Eye (tissue), 1 donor: ENCODE data around the gene LRP1.

Experiments
- DNase-seq: peaks from one replicate; pipeline ENCODE4 v3.0.0-alpha.2; 2015

Gene LRP1

DNA sequence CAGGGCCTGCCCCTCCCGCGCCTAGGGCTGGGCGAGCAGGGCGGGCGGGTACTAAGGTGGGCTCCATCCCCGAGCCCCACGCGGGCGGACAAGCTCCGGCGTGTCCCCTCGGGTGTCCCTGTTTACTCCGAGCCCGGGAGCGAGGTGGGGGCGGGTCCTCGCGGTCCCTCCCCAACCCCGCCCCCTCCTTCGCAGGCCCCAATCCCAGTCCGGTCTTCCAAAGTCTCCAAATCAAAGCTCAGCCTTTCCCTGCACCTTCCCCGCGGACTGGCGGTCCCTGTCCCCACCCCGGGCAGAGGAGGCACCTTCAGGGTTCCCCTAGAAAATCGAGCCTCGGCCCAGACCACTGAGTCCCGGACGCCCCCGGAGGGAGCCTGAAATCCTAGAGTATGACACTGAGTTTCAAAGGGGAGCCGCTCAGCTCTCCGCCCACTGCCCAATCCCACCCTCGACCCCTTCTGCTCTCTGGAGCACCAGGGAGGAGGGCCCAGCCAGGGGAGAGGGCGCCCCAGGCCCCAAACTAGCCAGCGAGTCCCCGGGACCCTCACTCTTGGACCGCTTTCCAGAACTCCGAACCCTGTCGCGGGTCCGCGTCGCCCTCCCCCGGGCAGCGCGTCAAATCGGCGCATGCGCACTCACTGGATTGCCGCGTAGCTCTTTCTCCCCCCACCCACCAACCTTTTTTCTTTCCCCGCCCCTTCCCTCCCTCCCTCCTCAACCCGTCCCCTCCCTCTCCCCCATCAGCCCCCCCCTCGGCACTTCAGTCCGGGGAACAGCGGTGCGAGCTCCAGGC is at the start of gene LRP1:
TSS of gene LRP1 (plus strand) at position 758 of the 793 bp plus-strand sequence. CDS start 482 bp downstream, outside the sequence.
- peak; percentile 95 for DNase-seq

DNA sequence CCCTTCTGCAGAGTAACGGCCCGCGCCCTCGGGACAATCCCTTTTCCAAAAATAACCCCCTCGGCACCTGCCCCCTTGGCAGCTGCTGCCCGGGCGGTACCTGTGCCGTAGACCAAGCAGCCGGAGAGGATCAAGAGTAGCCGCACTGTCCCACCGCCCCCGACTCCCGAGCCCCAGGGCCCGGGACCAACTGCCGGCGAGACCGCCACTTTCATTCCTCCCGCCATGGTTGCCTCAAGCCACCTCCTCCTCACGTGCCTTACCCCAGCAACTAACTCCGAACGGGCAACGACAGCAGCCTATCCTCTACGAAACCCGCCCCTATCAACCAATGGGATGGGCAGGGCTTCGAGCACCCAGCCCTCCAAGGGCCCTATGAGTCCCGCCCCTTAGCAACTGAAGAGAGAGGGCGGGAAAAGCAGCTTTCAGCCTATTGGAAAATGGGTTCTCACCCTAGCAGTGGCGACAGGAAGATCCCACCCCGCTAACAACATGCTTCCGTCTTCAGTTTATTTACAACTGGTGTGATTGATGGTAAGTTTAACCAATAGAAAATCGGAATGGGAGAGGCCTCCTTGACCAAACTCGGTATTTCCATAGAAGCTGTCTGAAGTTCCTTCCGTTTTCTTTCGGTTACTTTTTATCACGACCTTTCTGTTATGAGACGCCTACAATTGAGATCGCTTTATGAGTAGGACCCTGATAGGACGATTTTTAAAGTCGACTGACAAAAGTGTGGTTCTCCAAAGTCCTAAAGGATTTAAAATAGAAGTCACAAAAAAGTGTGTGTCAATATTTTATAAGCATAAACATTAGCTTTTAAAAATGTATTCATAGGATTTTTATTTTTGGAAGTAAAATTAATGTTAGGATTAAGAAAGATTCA is 49.5 kb upstream of the LRP1 start, which contains the start of gene NEMP1:
TSS of gene NEMP1 (minus strand) at position 273 of the 886 bp plus-strand sequence. CDS start at position 227, 46 bp downstream.
- DNase-seq, result peak; percentile 100

DNA sequence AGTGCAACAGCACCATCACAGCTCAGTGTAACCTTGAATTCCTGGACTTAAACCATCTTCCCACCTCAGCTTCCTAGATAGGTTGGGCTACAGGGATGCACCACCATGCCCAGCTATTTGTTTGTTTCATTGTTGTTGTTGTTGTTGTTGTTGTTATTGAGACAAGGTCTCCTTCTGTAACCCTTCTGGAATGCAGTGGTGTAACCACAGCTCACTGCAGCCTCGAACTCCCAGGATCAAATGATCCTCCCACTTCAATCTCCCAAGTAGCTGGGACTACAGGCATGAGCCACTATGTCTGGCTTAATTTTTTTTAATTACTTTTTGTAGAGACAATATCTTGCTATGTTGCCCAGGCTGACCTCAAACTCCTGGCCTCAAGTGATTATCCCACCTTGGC is 48.5 kb upstream of the LRP1 start:
- DNase-seq, result no peak

DNA sequence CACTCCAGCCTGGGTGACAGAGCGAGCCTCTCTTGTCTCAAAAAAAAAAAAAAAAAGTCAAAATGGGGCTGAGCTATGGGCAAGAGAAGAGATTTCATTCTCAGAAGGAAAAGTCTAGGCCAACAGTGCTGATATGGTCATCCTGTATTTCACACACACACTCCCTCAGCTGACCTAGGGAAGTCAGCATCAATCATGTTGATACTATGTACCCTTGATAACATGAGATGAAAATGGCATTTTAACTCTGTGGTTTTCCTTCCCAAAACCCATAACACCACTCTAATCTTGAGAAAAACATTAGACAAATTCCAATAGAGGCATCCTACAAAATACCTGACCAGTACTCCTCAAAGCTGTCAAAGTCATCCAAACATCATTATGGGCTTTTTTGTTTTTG is 47.4 kb upstream of the LRP1 start:
- DNase-seq, result no peak

DNA sequence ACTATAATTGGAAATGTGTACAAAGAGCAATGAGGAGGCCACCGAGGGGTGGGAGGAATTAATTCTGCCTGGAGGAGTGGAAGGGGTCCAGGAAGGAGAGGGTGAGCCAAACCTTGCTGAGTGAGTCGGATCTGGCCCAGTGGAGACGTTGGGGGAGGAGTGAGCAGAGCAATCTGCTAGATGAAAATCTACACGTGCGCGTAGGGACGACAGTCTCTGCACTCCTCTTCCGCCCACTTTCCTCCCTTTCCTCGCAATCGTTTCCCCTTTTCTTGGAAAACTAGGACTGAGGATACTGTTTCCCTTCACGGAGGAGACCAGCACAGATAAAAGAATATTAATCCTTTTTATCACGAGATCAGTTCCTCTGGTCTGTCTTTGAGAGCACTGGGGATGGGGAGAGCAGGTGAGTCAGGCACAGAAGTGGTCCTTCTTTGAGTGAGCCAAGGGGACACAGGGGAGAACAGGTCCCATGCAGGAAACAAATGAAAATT is 42.2 kb upstream of the LRP1 start:
- DNase-seq, result peak; percentile 81

DNA sequence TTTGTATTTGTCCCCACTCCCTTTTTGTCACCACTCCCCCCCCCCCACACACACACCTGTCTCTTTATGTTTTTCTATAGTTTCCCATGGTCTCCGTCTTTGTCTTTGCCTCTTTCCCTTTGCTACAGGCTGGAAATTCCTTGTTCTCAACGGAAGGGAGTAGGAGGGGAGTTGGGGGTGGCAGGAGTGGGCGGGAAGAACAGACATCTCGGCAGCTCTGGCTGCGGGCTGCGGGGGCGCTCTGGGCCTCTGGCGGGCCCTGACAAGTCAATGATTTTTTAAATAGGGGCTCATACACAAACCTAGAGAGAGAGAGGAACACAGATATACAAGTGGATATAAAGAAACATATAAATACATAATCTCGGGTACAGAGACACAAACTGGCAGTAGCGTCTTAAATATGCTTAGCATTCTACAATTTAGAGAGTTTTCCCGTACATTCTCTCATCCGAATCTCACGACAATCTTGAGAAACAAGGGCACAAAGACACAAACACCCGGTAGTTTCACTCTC is 41.7 kb upstream of the LRP1 start:
- DNase-seq, result peak; percentile 92

DNA sequence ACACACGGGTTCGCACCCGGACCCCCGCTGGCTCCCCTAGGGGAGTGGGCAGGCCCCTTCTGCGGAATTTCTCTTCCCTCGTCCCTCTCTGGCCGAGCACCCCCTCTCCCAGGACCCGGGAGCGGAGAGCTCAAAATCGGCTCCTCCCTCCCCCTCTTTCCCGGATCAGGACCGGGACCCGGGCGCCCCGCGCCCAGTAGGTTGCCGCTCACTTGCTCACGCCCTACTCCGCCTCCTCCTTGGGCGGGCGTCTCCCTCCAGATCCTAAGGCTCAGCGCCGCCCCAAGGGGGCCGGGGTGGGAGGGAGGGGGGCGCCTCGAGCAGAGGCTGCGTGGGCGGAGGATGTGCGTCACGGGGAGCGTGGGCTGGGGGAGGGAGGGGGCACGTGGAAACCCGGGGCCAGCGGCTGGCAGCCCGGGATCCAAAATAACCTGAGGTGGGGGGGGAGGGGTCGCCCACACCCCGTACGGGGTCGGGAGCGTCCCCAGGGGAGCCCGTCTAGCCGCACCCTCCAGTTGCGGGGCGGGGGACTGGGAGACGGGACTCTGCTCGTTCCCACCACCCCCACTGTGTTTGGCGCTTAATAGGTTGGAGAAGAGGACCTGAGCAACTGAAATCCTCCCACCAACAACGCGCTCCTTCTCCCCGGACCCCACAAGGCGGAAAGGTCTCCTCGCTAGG is 41.1 kb upstream of the LRP1 start:
- peak; percentile 87 for DNase-seq

DNA sequence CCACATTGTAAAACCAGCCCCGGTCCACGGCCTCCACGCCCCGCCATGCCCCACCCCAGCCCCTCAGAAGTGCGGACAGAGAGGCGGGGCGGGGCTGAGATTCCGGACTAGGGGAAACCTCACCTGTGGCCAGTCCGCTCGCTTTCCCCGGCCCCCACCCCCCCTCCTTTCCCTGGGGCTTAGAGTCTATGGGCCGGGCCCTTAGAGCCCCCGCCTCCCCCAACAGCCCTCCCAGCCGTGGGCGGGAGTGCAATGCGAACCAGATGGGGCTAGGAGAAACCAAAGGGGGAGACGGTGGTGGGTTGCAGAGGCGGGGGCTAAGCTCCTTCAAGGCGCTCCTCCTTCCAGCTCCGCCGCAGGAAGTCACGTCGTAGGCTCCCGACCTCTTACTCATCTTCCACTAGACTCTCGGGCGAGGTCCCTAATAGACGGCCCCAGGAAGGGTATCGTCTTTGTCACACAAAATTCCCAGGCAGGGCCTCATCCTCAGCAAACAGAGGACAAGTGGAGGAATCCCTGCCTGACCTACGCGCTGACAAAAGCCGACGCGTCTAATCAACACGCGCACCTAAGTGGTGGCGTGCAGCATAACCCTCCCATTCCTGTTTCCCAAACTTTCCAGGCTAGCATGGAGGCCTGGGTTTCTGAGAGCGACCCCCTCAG is 40.5 kb upstream of the LRP1 start:
- peak; percentile 95 for DNase-seq

DNA sequence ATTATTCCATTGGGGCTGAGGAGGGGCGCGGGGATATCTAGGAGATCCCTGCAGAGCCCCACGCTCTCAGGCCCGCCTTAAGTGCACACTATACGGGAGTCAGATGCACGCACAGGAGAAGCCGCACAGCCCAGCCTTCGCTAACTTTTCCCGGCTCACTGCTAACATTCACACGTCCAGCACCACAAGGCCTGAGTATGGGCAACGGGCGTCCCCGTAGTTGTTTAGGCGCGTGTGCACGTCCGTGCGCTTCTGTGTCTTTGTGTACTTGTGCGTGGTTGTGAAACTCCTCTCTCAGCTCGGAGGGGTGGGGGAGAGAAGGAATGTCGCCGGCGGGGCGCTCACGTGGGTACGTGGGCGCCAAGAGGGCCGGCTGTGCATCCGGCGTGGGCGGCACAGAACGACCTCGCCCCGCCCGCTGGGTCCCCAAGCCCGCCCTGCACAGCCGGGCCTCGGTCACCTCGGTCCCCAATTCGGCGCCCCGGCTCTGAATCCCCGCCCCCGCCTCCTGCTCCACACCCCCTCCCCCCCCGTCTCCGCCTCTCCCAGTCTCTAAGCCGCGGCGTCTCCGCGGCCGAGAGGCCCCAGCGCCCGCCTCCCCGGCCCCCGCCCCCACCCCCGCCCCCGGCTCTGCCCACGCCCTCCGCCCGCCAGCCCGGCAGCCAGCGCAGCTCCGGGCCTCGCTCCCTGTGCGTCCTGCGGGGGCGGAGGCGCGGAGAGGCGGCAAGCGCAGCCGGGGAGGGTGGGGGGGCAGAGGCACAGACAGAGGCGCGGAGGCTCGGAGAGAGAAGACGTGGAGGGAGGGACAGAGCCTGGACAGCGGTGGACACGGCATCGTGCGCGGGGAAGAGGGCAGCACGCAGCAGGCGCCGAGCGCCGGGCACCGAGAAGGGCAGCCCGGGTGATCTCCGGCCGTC is 39.7 kb upstream of the LRP1 start, which contains the start of gene NAB2:
TSS of gene NAB2 (plus strand) at position 761 of the 917 bp plus-strand sequence. CDS start 158 bp downstream, outside the sequence.
- peak; percentile 96 for DNase-seq

DNA sequence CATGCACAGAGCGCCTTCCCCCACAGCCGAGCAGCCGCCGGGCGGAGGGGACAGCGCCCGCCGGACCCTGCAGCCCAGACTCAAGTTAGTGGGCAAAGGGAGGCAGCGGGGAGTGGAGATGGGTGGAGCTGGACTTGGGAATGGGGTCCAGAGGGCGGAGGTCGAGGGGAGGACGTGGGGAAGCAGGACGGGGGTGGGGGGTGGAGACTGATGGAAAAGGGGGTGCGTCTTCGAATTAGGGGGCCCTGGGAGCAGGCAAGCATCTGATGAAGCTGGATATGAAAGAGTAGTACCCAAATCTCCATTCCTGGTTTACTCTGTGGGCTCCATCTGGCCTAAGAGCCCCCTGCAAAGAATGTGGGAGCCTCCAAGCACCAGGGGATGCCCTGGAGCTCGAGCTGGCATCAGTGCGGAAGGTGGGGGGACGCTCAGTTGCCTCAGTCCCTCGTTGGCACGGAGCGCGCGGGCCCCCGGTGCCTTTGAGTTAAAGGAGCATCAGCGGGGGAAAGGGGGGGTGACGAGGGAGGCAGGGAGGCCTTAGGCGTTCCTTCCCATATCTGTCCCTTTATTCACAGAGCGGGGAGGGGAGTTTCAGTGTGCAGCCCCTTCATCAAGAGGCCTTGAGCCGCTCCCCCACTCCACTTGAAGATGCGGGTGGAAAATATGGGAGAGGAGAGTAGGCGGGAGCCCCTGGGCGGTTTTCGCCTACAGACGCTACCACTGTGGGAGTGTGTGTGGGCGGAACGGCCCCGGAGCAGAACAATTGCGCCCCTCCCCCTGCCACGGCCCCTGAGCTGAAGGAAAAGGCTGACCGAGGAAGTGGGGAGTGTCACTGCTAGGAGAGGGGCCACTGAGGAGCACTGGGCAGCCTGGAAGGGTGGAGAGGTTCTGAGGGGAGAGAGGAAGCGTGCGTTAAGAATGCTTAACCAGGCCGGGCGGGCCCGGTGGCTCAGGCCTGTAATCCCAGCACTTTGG is 38.7 kb upstream of the LRP1 start:
- DNase-seq, result peak; percentile 85

DNA sequence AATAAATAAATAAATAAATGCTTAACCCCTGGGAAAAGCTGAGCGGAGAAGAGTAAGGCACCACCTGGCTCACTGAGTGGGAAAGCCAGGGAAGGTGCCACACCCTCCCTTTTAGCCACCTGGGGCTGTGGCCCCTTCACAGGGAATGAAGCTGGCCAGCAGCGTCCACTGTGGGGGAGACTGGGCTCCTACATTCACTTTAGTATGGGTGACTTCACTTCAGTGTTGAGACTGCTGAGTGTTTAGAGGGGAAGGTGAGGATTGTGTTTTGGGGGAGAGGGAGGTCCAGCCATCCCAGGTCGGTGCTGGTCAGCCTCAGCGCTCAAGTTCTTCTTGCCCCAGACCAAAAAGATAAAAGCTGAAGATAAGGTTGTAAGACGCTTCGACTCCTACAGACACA is 37.8 kb upstream of the LRP1 start:
- DNase-seq, result no peak

DNA sequence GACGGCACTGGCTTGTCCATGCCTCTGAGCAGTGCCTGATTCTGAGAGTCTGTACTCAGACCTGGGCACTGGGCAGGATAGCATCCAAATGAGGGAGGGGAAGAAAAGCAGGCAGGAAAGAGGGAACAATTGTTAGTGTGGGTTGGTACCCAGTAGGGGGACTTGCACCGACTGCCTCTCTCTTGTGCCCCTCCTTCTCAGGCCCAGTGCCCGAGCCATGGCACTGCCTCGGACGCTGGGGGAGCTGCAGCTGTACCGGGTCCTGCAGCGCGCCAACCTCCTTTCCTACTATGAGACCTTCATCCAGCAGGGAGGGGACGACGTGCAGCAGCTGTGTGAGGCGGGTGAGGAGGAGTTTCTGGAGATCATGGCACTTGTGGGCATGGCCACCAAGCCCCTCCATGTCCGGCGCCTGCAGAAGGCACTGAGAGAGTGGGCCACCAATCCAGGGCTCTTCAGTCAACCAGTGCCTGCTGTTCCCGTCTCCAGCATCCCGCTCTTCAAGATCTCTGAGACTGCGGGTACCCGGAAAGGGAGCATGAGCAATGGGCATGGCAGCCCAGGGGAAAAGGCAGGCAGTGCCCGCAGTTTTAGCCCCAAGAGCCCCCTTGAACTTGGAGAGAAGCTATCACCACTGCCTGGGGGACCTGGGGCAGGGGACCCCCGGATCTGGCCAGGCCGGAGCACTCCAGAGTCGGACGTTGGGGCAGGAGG is 37.2 kb upstream of the LRP1 start:
- DNase-seq, result no peak

DNA sequence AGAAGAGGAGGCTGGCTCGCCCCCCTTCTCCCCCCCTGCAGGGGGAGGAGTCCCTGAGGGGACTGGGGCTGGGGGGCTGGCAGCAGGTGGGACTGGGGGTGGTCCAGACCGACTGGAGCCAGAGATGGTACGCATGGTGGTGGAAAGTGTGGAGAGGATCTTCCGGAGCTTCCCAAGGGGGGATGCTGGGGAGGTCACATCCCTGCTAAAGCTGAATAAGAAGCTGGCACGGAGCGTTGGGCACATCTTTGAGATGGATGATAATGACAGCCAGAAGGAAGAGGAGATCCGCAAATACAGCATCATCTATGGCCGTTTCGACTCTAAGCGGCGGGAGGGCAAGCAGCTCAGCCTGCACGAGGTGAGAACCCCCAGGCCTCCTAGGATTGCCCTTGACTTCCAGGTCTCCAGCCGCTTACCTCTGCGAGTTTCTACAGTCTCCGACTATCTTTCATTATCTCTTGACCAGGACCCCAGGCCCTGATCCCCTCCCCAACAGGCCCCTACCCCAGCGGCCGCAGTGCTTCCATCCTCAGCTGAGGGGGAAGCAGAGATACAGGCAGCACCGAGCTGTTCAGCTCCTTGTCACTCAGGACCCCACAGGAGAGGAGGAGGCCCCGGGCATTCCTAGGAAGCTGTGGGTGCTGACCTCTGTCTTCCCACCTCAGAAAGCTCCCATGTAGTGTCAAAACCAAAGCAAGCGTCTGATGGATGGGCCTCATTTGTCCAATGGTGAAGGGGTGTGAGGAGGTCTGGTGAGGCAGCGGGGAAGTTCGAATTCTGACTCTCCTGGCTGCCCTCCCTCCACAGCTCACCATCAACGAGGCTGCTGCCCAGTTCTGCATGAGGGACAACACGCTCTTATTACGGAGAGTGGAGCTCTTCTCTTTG is 36.4 kb upstream of the LRP1 start:
- no peak for DNase-seq

DNA sequence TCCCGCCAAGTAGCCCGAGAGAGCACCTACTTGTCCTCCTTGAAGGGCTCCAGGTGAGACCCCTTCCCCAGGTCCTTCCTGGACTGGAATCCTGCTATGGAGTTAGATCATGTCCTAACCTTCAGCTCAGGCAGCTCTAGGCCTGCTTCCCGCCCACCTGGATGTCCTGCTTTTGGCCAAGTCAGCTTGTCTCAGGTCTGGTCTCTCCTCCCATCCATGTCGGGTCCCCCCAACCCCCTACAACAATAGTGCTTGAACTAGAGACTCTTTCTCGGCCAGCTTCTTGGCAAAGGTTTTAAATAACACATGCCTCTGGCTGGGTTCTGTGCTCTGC is 35.8 kb upstream of the LRP1 start:
- no peak for DNase-seq

DNA sequence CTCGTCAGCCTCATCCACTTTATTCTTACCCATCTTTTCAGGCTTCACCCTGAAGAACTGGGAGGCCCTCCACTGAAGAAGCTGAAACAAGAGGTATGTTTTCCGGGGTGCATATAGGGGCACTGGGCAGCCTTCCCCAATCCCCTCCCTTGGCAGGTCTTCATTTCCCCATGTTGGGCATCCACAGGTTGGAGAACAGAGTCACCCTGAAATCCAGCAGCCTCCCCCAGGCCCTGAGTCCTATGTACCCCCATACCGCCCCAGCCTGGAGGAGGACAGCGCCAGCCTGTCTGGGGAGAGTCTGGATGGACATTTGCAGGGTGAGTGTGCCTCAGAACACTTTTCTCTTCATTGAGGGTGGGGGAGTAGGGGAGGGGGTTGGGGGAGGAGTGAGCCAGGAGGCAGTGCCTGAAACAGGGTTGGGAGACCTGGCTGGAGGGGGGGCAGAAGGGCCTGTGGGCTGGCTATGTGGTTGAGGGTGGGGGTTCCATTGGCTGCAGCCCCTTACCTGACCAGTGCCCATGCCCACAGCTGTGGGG is 35.3 kb upstream of the LRP1 start:
- DNase-seq, result no peak

DNA sequence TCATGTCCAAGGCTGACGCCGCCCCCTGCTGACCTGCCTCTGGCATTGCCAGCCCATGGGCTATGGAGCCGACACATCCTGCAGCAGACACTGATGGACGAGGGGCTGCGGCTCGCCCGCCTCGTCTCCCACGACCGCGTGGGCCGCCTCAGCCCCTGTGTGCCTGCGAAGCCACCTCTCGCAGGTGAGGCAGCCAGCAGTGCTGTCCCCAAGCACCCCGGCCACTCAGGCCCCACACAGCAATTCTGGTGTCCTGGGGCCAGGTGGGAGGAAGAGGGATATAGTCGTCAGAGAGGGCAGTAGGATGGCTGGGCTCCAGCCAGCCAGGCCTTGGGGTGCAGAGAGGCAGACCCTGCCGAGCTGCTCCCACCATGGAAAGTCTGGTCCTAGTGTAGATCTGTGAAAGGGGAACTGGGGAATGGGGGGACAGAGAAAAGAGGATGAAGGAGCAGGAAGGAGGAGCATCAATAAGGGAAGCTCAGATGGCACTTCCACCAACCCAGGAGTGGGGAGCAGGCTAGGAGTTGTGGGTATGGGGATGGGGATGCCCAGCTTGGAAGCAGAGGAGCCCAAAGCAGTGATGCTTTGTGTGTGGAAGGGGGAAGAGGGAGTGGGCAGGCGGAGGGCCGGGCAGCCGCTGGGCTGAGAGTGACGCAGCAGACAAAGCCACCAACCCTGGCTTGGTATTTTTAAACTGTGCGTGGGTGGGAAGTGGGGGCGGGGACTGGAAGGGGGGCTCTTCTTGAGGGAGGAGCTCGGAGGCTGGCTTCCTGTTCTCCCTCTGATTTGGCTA is 34.7 kb upstream of the LRP1 start:
- peak; percentile 66 for DNase-seq
